ENCODE measurements around the gene ZDHHC3.

ZDHHC3 gene

GRCh38 chr3:44982817-44983216, 6.8 kb upstream of the ZDHHC3 start:
- no peaks in the 10 kb centered on the region for H3K36me3 ChIP-seq
- TF ChIP-seq, protein P1, sequence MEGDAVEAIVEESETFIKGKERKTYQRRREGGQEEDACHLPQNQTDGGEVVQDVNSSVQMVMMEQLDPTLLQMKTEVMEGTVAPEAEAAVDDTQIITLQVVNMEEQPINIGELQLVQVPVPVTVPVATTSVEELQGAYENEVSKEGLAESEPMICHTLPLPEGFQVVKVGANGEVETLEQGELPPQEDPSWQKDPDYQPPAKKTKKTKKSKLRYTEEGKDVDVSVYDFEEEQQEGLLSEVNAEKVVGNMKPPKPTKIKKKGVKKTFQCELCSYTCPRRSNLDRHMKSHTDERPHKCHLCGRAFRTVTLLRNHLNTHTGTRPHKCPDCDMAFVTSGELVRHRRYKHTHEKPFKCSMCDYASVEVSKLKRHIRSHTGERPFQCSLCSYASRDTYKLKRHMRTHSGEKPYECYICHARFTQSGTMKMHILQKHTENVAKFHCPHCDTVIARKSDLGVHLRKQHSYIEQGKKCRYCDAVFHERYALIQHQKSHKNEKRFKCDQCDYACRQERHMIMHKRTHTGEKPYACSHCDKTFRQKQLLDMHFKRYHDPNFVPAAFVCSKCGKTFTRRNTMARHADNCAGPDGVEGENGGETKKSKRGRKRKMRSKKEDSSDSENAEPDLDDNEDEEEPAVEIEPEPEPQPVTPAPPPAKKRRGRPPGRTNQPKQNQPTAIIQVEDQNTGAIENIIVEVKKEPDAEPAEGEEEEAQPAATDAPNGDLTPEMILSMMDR (IDR thresholded peaks at IDR 0.05) = no peak
- no peaks in the 10 kb centered on the region for H3K27me3 ChIP-seq
- H3K27ac ChIP-seq = no peak overlapping the region
- H3K9me3 ChIP-seq = no peaks in the 10 kb centered on the region
- no peak overlapping the region for H3K4me3 ChIP-seq (ENCODE audit: low read depth in 1 of 2, low read length in 1 of 2)
- peaks cover 6 to 15% of the 10 kb centered on the region in 2 experiments for H3K4me1 ChIP-seq (ENCODE audit: control insufficient read depth in 1 of 2, insufficient read depth in 1 of 2, low read depth in 1 of 2, low read length in 1 of 2)

DNA sequence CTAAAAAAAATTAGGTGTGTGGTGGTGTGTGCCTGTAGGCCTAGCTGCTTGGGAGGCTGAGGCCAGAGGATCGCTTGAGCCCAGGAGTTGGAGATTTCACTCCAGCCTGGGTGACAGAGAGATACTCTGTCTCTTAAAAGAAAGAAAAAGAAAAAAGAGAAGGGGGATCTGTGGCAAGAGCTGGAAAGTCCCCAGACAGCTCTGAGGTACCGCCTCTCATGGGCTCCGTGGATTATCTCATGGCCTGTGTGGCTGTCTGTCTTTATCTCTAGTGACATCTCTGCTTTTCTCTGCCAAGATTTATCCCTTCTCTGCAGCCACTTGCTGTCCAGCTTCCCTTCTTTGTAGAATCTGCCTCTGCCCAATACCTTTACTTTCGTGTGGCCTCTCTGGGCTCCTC, 5.8 kb upstream of the ZDHHC3 start:
- TF ChIP-seq, protein P1 (IDR thresholded peaks at IDR 0.05) = no peak
- no peaks in the 10 kb centered on the region for H3K27me3 ChIP-seq
- no peaks in the 10 kb centered on the region for H3K9me3 ChIP-seq
- H3K36me3 ChIP-seq = no peaks in the 10 kb centered on the region
- no peak overlapping the region for H3K4me3 ChIP-seq (ENCODE audit: low read depth in 1 of 2, low read length in 1 of 2)
- H3K27ac ChIP-seq = no peak overlapping the region
- H3K4me1 ChIP-seq (ENCODE audit: control insufficient read depth in 1 of 2, insufficient read depth in 1 of 2, low read depth in 1 of 2, low read length in 1 of 2) = peaks cover 13 to 22% of the 10 kb centered on the region in 2 experiments

DNA sequence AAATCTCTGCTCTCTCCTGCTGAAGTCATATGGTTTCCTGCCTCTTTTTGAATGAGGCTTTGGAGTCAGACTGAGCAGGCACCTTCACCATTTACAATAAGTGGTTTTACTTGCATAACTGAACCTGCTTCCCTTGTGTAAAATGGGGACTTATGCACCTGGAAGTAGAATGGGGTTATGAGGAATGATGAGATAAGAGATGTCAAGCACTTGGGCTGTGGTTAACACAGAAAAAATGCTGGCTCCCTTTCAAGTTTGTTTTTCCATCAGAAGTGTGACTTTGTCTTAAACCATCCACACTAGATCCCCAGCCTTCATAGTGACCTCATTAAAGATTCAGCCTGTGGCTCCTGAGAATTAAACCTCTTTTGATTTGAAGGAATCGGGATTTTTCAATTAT, 5.2 kb upstream of the ZDHHC3 start:
- no peak overlapping the region for H3K27ac ChIP-seq
- H3K4me1 ChIP-seq (ENCODE audit: control insufficient read depth in 1 of 2, insufficient read depth in 1 of 2, low read depth in 1 of 2, low read length in 1 of 2) = peaks cover 18 to 27% of the 10 kb centered on the region in 2 experiments
- H3K4me3 ChIP-seq (ENCODE audit: low read depth in 1 of 2, low read length in 1 of 2) = no peak overlapping the region
- H3K9me3 ChIP-seq = no peaks in the 10 kb centered on the region
- no peaks in the 10 kb centered on the region for H3K27me3 ChIP-seq
- TF ChIP-seq, protein P1 (IDR thresholded peaks at IDR 0.05) = no peak
- H3K36me3 ChIP-seq = no peaks in the 10 kb centered on the region

DNA sequence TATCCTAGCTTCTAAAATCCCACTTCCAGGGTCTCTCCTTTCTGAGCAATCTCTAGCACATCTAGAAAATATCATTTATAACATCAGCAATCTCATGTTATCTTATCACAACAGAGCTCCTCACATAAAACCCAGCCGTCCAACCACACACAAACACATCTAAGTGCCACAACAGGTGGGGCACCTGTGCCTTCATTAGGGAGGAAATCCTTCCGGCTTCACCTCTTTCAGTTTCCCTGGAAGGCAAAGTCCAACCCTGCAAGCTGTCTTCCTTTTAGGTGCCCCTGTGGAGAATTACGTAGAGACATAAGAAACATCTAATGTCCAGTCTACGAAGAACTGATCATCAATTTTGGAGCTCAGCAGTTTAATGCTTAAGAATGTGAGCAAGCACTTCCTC, 1.6 kb downstream of the ZDHHC3 start:
- Histone ChIP-seq H3K27ac (peak overlapping the region; percentile 90), H3K36me3 (no peaks in the 10 kb centered on the region), H3K4me3 (ENCODE audit: low read depth in 1 of 2, low read length in 1 of 2) (peak overlapping the region; percentile 94 to 96), H3K27me3 (no peaks in the 10 kb centered on the region), H3K4me1 (ENCODE audit: control insufficient read depth in 1 of 2, insufficient read depth in 1 of 2, low read depth in 1 of 2, low read length in 1 of 2) (peaks cover 69 to 71% of the 10 kb centered on the region in 2 experiments), H3K9me3 (no peaks in the 10 kb centered on the region)
- TF ChIP-seq, protein P1 (IDR thresholded peaks at IDR 0.05) = no peak

DNA sequence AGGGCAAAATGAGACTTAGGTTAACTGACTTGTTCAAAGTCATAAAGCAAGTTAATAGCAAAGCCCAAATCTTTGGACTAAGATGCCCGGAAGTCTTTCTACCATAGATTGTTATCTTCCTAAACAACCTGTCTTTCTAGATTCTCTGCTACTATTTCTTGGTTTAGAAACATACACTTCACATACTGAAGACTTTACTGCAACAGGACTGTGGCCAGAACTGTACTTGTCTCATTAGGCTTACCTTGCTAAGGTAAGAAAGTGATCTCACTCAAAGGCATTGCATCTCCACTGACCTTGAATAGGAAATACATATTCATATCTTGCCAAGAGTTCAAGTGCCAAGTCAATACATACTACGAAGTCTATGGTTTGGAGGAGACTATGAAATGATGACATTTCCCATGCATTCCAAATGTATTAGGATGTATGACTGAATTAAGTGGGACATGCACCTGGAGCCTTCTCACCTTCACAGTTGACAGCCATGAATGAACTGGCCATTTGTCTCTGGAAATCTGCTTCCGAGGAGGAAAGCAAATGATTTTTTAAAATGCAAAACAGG, 5.0 kb downstream of the ZDHHC3 start:
- Histone ChIP-seq H3K27ac (peak overlapping the region; percentile 85), H3K4me3 (ENCODE audit: low read depth in 1 of 2, low read length in 1 of 2) (no peak overlapping the region), H3K4me1 (ENCODE audit: control insufficient read depth in 1 of 2, insufficient read depth in 1 of 2, low read depth in 1 of 2, low read length in 1 of 2) (peaks cover 91 to 92% of the 10 kb centered on the region in 2 experiments), H3K27me3 (no peaks in the 10 kb centered on the region), H3K36me3 (no peaks in the 10 kb centered on the region), H3K9me3 (no peaks in the 10 kb centered on the region)
- TF ChIP-seq, protein P1 (IDR thresholded peaks at IDR 0.05) = no peak
